ENCODE results near the gene ITGA11.
"Not testable (repeated sequence)": the region's sequence is repeated elsewhere in the genome, so short reads cannot be mapped to it uniquely, and the experiment has no call there.

The ITGA11 gene

GRCh38 chr15:68410466-68411342 is 21.3 kb downstream of the ITGA11 start:
- no peak for DNase-seq

- no peak for DNase-seq
Observed at GRCh38 chr15:68409736-68410370, 22.1 kb downstream of the ITGA11 start.

GRCh38 chr15:68408971-68409370 is 23.0 kb downstream of the ITGA11 start:
- no peak for DNase-seq

GRCh38 chr15:68407886-68408881 is 23.8 kb downstream of the ITGA11 start:
- DNase-seq: no peak

- no peak for DNase-seq
Observed at GRCh38 chr15:68407141-68407885, 24.6 kb downstream of the ITGA11 start.

GRCh38 chr15:68405378-68406250 is 26.3 kb downstream of the ITGA11 start:
- DNase-seq: no peak

- DNase-seq: no peak
Observed at GRCh38 chr15:68404056-68404798, 27.7 kb downstream of the ITGA11 start.

GRCh38 chr15:68403161-68403941 is 28.6 kb downstream of the ITGA11 start:
- DNase-seq: no peak

GRCh38 chr15:68402432-68403160 is 29.4 kb downstream of the ITGA11 start:
- DNase-seq: no peak

- no peak for DNase-seq
Observed at GRCh38 chr15:68401496-68402431, 30.2 kb downstream of the ITGA11 start.

- DNase-seq: no peak
Observed at GRCh38 chr15:68400066-68400456, 31.9 kb downstream of the ITGA11 start.

- DNase-seq: no peak
Observed at GRCh38 chr15:68399096-68400065, 32.6 kb downstream of the ITGA11 start.

- DNase-seq: not testable (repeated sequence)
Observed at GRCh38 chr15:68397999-68398398, 34.0 kb downstream of the ITGA11 start.

- no peak for DNase-seq
Observed at GRCh38 chr15:68396068-68396467, 35.9 kb downstream of the ITGA11 start.

GRCh38 chr15:68391121-68391520 is 40.8 kb downstream of the ITGA11 start:
- no peak for DNase-seq
